OCI-LY1 (cell line): ENCODE results near the gene C2CD3.

ENCODE experiments used
- H2AFZ ChIP-seq: fragments of 200-600 bp; sonication (generic), shearing (Covaris generic); 2 replicates; pipeline ENCODE4 v1.6.0; 2014; ENCODE audit warnings: antibody characterized with exemption, mild to moderate bottlenecking, low read length
- H3F3A ChIP-seq: fragments of 200-600 bp; sonication (generic), shearing (Covaris generic); 2 replicates; pipeline ENCODE4 v1.6.0; 2014; ENCODE audit warnings: mild to moderate bottlenecking, antibody characterized with exemption, low read length, moderate library complexity; ENCODE audit not compliant: insufficient read depth
- H3K27ac ChIP-seq: fragments of 200-600 bp; sonication (generic); 2 replicates; pipeline ENCODE4 v1.5.1; 2014; ENCODE audit warnings: low read length, mixed run types, mild to moderate bottlenecking, low read depth; ENCODE audit not compliant: poor library complexity, severe bottlenecking
- H3K27me3 ChIP-seq: fragments of 200-600 bp; sonication (generic); 2 replicates; pipeline ENCODE4 v1.6.0; 2014; ENCODE audit warnings: antibody characterized with exemption, mild to moderate bottlenecking, low read length, moderate library complexity; ENCODE audit not compliant: insufficient read depth
- H3K36me3 ChIP-seq: fragments of 200-600 bp; sonication (generic); 2 replicates; pipeline ENCODE4 v1.6.1; 2014; ENCODE audit warnings: mild to moderate bottlenecking, antibody characterized with exemption, low read length, moderate library complexity, mixed read lengths; ENCODE audit not compliant: insufficient read depth
- H3K4me1 ChIP-seq: fragments of 200-600 bp; sonication (generic); 2 replicates; pipeline ENCODE4 v1.5.1; 2014; ENCODE audit warnings: mild to moderate bottlenecking, low read length, moderate library complexity; ENCODE audit not compliant: insufficient read depth, severe bottlenecking
- H3K4me2 ChIP-seq: fragments of 200-600 bp; sonication (generic), shearing (Covaris generic); 2 replicates; pipeline ENCODE4 v1.6.1; 2014; ENCODE audit warnings: low read length
- H3K4me3 ChIP-seq: fragments of 200-600 bp; sonication (generic); 2 replicates; pipeline ENCODE4 v1.5.1; 2014; ENCODE audit warnings: low read length, low read depth, mild to moderate bottlenecking, mixed read lengths; ENCODE audit not compliant: poor library complexity, severe bottlenecking
- H3K79me2 ChIP-seq: fragments of 200-600 bp; shearing (Covaris generic); 2 replicates; pipeline ENCODE4 v1.6.1; 2016; ENCODE audit warnings: mixed run types, low read length, mixed read lengths; ENCODE audit not compliant: insufficient read depth
- H3K9ac ChIP-seq: fragments of 200-600 bp; sonication (generic), shearing (Covaris generic); 2 replicates; pipeline ENCODE4 v1.6.1; 2014; ENCODE audit warnings: mild to moderate bottlenecking, low read length, mixed read lengths
- H3K9me2 ChIP-seq: fragments of 200-600 bp; sonication (generic), shearing (Covaris generic); 2 replicates; pipeline ENCODE4 v1.6.1; 2014; ENCODE audit warnings: low read depth, mild to moderate bottlenecking, low read length, mixed read lengths
- H3K9me3 ChIP-seq: fragments of 200-600 bp; shearing (Covaris generic); 2 replicates; pipeline ENCODE4 v1.6.1; 2014; ENCODE audit warnings: low read length, mixed read lengths
- H4K20me1 ChIP-seq: fragments of 200-600 bp; sonication (generic), shearing (Covaris generic); 2 replicates; pipeline ENCODE4 v1.6.0; 2016; ENCODE audit warnings: mild to moderate bottlenecking, low read length; ENCODE audit not compliant: insufficient read depth
- EZH2 ChIP-seq: fragments of 200-600 bp; sonication (generic), shearing (Covaris generic); IDR thresholded peaks from 2 replicates; pipeline ENCODE4 v1.8.0; 2017; ENCODE audit warnings: borderline replicate concordance, mixed run types, mild to moderate bottlenecking, antibody characterized with exemption, low read length, moderate library complexity, mixed read lengths
- TF ChIP-seq, protein P1 (sequence below): fragments of 200-600 bp; sonication (generic), shearing (Covaris generic); IDR thresholded peaks from 2 replicates; pipeline ENCODE4 v1.5.1; 2017; ENCODE audit warnings: mild to moderate bottlenecking, antibody characterized with exemption, low read length, moderate library complexity, mixed read lengths

C2CD3 gene

GRCh38 chr11:74037309-74037708 is 133.5 kb downstream of the C2CD3 start:
- H3K27ac ChIP-seq: no peak overlapping the region
- H3K27me3 ChIP-seq: no peaks in the 10 kb centered on the region
- no peak overlapping the region for H3K4me2 ChIP-seq
- H3K36me3 ChIP-seq: peaks cover 75% of the 10 kb centered on the region; the same call in 1 of the 2 replicates
- no peak overlapping the region for H3K9ac ChIP-seq
- H3K9me2 ChIP-seq: no peaks in the 10 kb centered on the region
- H4K20me1 ChIP-seq: no peaks in the 10 kb centered on the region
- H3K4me1 ChIP-seq: no peaks in the 10 kb centered on the region
- no peak overlapping the region for H3K4me3 ChIP-seq
- H2AFZ ChIP-seq: no peak overlapping the region
- H3K79me2 ChIP-seq: no peaks in the 10 kb centered on the region
- H3K9me3 ChIP-seq: no peaks in the 10 kb centered on the region
- TF ChIP-seq EZH2: no peak
- TF ChIP-seq, protein P1, sequence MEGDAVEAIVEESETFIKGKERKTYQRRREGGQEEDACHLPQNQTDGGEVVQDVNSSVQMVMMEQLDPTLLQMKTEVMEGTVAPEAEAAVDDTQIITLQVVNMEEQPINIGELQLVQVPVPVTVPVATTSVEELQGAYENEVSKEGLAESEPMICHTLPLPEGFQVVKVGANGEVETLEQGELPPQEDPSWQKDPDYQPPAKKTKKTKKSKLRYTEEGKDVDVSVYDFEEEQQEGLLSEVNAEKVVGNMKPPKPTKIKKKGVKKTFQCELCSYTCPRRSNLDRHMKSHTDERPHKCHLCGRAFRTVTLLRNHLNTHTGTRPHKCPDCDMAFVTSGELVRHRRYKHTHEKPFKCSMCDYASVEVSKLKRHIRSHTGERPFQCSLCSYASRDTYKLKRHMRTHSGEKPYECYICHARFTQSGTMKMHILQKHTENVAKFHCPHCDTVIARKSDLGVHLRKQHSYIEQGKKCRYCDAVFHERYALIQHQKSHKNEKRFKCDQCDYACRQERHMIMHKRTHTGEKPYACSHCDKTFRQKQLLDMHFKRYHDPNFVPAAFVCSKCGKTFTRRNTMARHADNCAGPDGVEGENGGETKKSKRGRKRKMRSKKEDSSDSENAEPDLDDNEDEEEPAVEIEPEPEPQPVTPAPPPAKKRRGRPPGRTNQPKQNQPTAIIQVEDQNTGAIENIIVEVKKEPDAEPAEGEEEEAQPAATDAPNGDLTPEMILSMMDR: no peak
- H3F3A ChIP-seq: no peaks in the 10 kb centered on the region

- Histone ChIP-seq H3K27ac (no peak overlapping the region), H4K20me1 (no peaks in the 10 kb centered on the region), H3K36me3 (peaks cover 82% of the 10 kb centered on the region; the same call in 1 of the 2 replicates), H3K9ac (no peak overlapping the region), H3K9me2 (no peaks in the 10 kb centered on the region), H3K9me3 (no peaks in the 10 kb centered on the region), H3K79me2 (no peaks in the 10 kb centered on the region), H3K4me2 (no peak overlapping the region), H3K27me3 (no peaks in the 10 kb centered on the region), H3F3A (no peaks in the 10 kb centered on the region), H2AFZ (no peak overlapping the region), H3K4me1 (no peaks in the 10 kb centered on the region), H3K4me3 (no peak overlapping the region)
- TF ChIP-seq EZH2: no peak
- TF ChIP-seq, protein P1: no peak
These were observed 135.5 kb downstream of the C2CD3 start for GRCh38 chr11:74035264-74035663.

- Histone ChIP-seq H3K4me2 (no peak overlapping the region), H3K36me3 (peaks cover 66% of the 10 kb centered on the region; the same call in 1 of the 2 replicates), H3K9me3 (no peaks in the 10 kb centered on the region), H2AFZ (no peak overlapping the region), H3K9ac (no peak overlapping the region), H3K79me2 (no peaks in the 10 kb centered on the region), H3K4me1 (no peaks in the 10 kb centered on the region), H3F3A (no peaks in the 10 kb centered on the region), H3K9me2 (no peaks in the 10 kb centered on the region), H3K27me3 (no peaks in the 10 kb centered on the region), H3K4me3 (no peak overlapping the region), H3K27ac (no peak overlapping the region), H4K20me1 (no peaks in the 10 kb centered on the region)
- no peak for TF ChIP-seq EZH2
These were observed 137.8 kb downstream of the C2CD3 start for GRCh38 chr11:74033046-74033445.
